Common myeloid progenitor, CD34-positive (primary cell): Measurements from ENCODE around the gene CTNNA2.

Experiments
- CTCF ChIA-PET: fragments of 350-600 bp; sonication (Branson Sonifier 250); formaldehyde crosslinking; loops from one replicate; lab custom pipeline; 2021; ENCODE audit warnings: antibody characterized with exemption; lab: Charles Lee
- POLR2A ChIA-PET: fragments of 350-600 bp; sonication (Branson Sonifier 250); formaldehyde crosslinking; loops from one replicate; lab custom pipeline; 2021; ENCODE audit warnings: antibody characterized with exemption; lab: Charles Lee
- DNase-seq, 3 donors: peaks; one replicate each; pipeline versions ENCODE4 v3.0.0 to v3.0.0-alpha.2; 2013
- H3K27ac ChIP-seq, 2 experiments: 1 replicate in 1 of 2; 2 replicates in 1 of 2; pipeline ENCODE4 v1.7.0; 2013; ENCODE audit warnings: inconsistent platforms in 2 of 2, low read length in 2 of 2, mild to moderate bottlenecking in 2 of 2, low read depth in 1 of 2, moderate library complexity in 1 of 2; ENCODE audit not compliant: severe bottlenecking in 2 of 2, insufficient read depth in 1 of 2, poor library complexity in 1 of 2
- H3K27me3 ChIP-seq, 5 experiments: replicated peaks in 2 of 5; 1 replicate in 3 of 5; 2 replicates in 2 of 5; pipeline versions ENCODE4 v1.6.1 to v1.7.0; 2013; ENCODE audit warnings: low read length in 4 of 5, mild to moderate bottlenecking in 2 of 5, moderate library complexity in 2 of 5, inconsistent platforms in 1 of 5; ENCODE audit not compliant: insufficient read depth in 5 of 5, control insufficient read depth in 4 of 5
- H3K36me3 ChIP-seq, 4 experiments: 1 replicate in 2 of 4; 2 replicates in 2 of 4; pipeline versions ENCODE4 v1.6.1 to v1.7.0; 2013; ENCODE audit warnings: low read length in 3 of 4, control low read depth in 1 of 4, mild to moderate bottlenecking in 1 of 4; ENCODE audit not compliant: control insufficient read depth in 4 of 4, insufficient read depth in 4 of 4
- H3K4me1 ChIP-seq, 4 experiments: 1 replicate in 3 of 4; 2 replicates in 1 of 4; pipeline versions ENCODE4 v1.6.1 to v1.7.1; 2013; ENCODE audit warnings: low read length in 3 of 4, mild to moderate bottlenecking in 3 of 4, control low read depth in 1 of 4, inconsistent platforms in 1 of 4, moderate library complexity in 1 of 4; ENCODE audit not compliant: control insufficient read depth in 4 of 4, insufficient read depth in 4 of 4; ENCODE audit errors: control extremely low read depth in 1 of 4
- H3K4me3 ChIP-seq, 7 experiments: 1 replicate in 4 of 7; 2 replicates in 3 of 7; pipeline versions ENCODE4 v1.5.1 to v1.7.0; 2013; ENCODE audit warnings: mild to moderate bottlenecking in 7 of 7, low read length in 6 of 7, moderate library complexity in 6 of 7, inconsistent platforms in 2 of 7, low read depth in 2 of 7, control low read depth in 1 of 7; ENCODE audit not compliant: insufficient read depth in 4 of 7, control insufficient read depth in 1 of 7; ENCODE audit errors: extremely low read depth in 1 of 7
- H3K9me3 ChIP-seq, 5 experiments: 1 replicate in 4 of 5; 2 replicates in 1 of 5; pipeline versions ENCODE4 v1.6.1 to v1.7.1; 2013; ENCODE audit warnings: low read length in 4 of 5, mild to moderate bottlenecking in 2 of 5, inconsistent platforms in 1 of 5, low read depth in 1 of 5, moderate library complexity in 1 of 5; ENCODE audit not compliant: control insufficient read depth in 4 of 5, insufficient read depth in 2 of 5; ENCODE audit errors: control extremely low read depth in 1 of 5
- WGBS: methylation state at CpG from one replicate; pipeline ENCODE4 v1.1.5; 2013; ENCODE audit not compliant: insufficient coverage; 5-methylcytosine and 5-hydroxymethylcytosine counted together

CTNNA2 gene

DNA sequence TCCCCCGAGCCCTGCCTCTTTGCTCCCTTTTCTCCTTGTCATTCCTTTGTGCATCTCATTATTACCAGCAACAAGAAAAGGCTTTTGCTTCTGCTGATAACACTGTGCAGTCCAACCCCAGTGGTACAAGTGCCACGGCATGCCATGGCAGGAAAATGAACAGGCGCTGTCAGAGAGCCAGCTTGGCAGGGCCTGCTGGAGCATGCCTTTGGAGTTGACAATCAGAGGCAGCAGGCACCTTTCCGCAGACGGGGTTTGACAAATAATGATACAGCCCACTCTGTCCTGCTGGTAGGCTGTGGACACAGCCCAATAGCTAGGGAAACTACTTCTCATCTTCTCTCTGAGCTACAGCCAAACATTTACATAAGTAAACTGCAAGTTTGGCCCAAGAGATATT lies 1035.6 kb downstream of the CTNNA2 start:
- Histone ChIP-seq H3K27me3 (no peaks in the 10 kb centered on the region), H3K4me3 (no peak overlapping the region), H3K9me3 (no peaks in the 10 kb centered on the region), H3K27ac (no peak overlapping the region), H3K36me3 (no peaks in the 10 kb centered on the region), H3K4me1 (no peaks in the 10 kb centered on the region)
- no peak for DNase-seq
- CTCF ChIA-PET = no interaction called here
- POLR2A ChIA-PET = no interaction called here
- WGBS = 98% methylated on average over 3 of the region's 5 CpGs

GRCh38 chr2:80549901-80550300 lies 1037.0 kb downstream of the CTNNA2 start:
- no peaks in the 10 kb centered on the region for H3K9me3 ChIP-seq
- no peaks in the 10 kb centered on the region for H3K4me1 ChIP-seq
- POLR2A ChIA-PET = no interaction called here
- no peaks in the 10 kb centered on the region for H3K36me3 ChIP-seq
- no peak overlapping the region for H3K4me3 ChIP-seq
- CTCF ChIA-PET = no interaction called here
- H3K27me3 ChIP-seq = no peaks in the 10 kb centered on the region
- DNase-seq = no peak
- WGBS = 88% methylated on average over 3 of the region's 3 CpGs
- no peak overlapping the region for H3K27ac ChIP-seq

DNA sequence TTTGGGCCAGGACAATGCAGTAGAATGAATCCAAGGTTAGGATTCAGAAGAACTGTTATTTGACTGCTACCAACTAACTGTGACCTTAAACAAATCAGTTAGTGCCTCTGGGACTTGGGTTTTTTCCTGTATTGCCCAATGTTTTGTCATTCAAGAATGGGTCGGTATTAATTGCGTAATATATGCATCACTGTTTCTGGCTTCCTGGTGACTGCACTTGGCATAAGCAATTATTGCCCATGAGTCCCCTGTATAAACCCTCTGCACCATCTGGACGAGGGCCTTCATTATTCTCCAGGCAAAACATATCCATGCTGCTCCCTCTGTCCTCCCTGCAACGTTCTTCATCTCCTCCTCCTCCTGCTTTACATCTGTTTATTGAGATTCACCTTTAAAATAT lies 1047.5 kb downstream of the CTNNA2 start:
- WGBS = 54% methylated on average over 3 of the region's 4 CpGs
- no peak overlapping the region for H3K27ac ChIP-seq
- no peaks in the 10 kb centered on the region for H3K27me3 ChIP-seq
- no peaks in the 10 kb centered on the region for H3K36me3 ChIP-seq
- H3K4me1 ChIP-seq = no peaks in the 10 kb centered on the region
- no peak overlapping the region for H3K4me3 ChIP-seq
- no peaks in the 10 kb centered on the region for H3K9me3 ChIP-seq
- DNase-seq = no peak
- ChIA-PET CTCF (interaction anchor here (1.0 kb wide), 1 partner anchor 13 kb away, joined by 3 read pairs; no protein-coding TSS in a partner anchor), POLR2A (no interaction called here)

GRCh38 chr2:80568011-80568410 lies 1055.2 kb downstream of the CTNNA2 start:
- no peak overlapping the region for H3K4me3 ChIP-seq
- ChIA-PET CTCF (no interaction called here), POLR2A (no interaction called here)
- no peak overlapping the region for H3K27ac ChIP-seq
- H3K36me3 ChIP-seq = no peaks in the 10 kb centered on the region
- no peak for DNase-seq
- no peaks in the 10 kb centered on the region for H3K27me3 ChIP-seq
- no peaks in the 10 kb centered on the region for H3K9me3 ChIP-seq
- H3K4me1 ChIP-seq = no peaks in the 10 kb centered on the region
- no CpG with 5 or more reads among the region's 3 CpGs for WGBS

GRCh38 chr2:80573167-80573566 lies 1060.3 kb downstream of the CTNNA2 start:
- CTCF ChIA-PET = no interaction called here
- no peaks in the 10 kb centered on the region for H3K36me3 ChIP-seq
- H3K4me1 ChIP-seq = no peaks in the 10 kb centered on the region
- no peak for DNase-seq
- POLR2A ChIA-PET = no interaction called here
- no peak overlapping the region for H3K4me3 ChIP-seq
- WGBS = 95% methylated on average over 5 of the region's 6 CpGs
- H3K9me3 ChIP-seq = no peaks in the 10 kb centered on the region
- no peaks in the 10 kb centered on the region for H3K27me3 ChIP-seq
- no peak overlapping the region for H3K27ac ChIP-seq

DNA sequence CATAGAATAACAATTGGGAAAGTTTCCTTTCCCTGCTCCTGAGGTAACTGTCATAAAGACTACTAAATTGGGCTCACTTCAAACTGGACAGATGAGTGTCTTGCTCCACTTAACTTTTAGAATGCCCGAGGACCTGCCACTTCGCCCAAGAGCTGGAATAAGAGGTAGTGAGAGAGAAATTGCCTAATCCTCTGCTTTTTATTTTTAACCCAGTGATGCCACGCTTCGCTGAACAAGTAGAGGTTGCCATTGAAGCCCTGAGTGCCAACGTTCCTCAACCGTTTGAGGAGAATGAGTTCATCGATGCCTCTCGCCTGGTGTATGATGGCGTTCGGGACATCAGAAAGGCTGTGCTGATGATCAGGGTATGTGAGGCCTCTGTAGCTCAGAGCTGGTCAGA lies 1061.1 kb downstream of the CTNNA2 start:
- no peak overlapping the region for H3K4me3 ChIP-seq
- 95% methylated on average over 10 of the region's 10 CpGs for WGBS
- DNase-seq = no peak
- no peak overlapping the region for H3K27ac ChIP-seq
- POLR2A ChIA-PET = no interaction called here
- CTCF ChIA-PET = no interaction called here
- no peaks in the 10 kb centered on the region for H3K4me1 ChIP-seq
- H3K9me3 ChIP-seq = no peaks in the 10 kb centered on the region
- H3K27me3 ChIP-seq = no peaks in the 10 kb centered on the region
- no peaks in the 10 kb centered on the region for H3K36me3 ChIP-seq

- POLR2A ChIA-PET = no interaction called here
- no peak overlapping the region for H3K4me3 ChIP-seq
- H3K36me3 ChIP-seq = no peaks in the 10 kb centered on the region
- no peaks in the 10 kb centered on the region for H3K27me3 ChIP-seq
- WGBS = 84% methylated on average over 5 of the region's 5 CpGs
- CTCF ChIA-PET = no interaction called here
- no peak for DNase-seq
- H3K4me1 ChIP-seq = no peaks in the 10 kb centered on the region
- no peak overlapping the region for H3K27ac ChIP-seq
- H3K9me3 ChIP-seq = no peaks in the 10 kb centered on the region
Observed at GRCh38 chr2:80579756-80580155, 1066.9 kb downstream of the CTNNA2 start.
